HG02938 (cell line): ENCODE results near the gene JAM3.

ENCODE experiments used
- ATAC-seq: cut with Tn5 transposase; IDR thresholded peaks from one replicate; pipeline ENCODE4 v1.9.1; 2021; ENCODE audit warnings: mild to moderate bottlenecking, moderate library complexity; ENCODE audit not compliant: unreplicated experiment

JAM3 gene

DNA sequence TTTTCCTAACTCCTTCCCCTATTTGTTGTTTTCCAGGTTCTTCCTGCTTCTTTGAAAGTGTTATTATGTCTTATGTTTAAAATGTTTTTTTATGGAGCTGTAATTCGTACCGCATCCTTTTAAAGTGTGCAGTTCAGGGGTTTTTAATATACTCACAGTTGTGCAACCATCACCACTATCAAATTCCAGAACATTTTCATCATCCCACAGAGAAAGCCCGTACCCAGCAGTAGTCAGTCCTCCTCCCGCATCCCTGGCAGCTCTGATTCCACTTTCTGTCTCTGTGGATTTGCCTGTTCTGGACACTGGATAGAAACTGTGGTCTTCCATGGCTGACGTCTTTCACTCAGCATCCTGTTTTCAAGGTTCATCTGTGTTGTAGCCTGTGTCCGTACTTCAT lies 73.7 kb downstream of the JAM3 start:
- ATAC-seq: no peak

- no peak for ATAC-seq
These were observed 74.9 kb downstream of the JAM3 start for GRCh38 chr11:134143801-134144200.

GRCh38 chr11:134144744-134145143 lies 75.9 kb downstream of the JAM3 start:
- no peak for ATAC-seq

GRCh38 chr11:134145715-134146114 lies 76.8 kb downstream of the JAM3 start:
- no peak for ATAC-seq

GRCh38 chr11:134146598-134146997 lies 77.7 kb downstream of the JAM3 start:
- ATAC-seq: no peak

GRCh38 chr11:134149371-134149770 lies 80.5 kb downstream of the JAM3 start:
- ATAC-seq: no peak

- no peak for ATAC-seq
These were observed 81.5 kb downstream of the JAM3 start for GRCh38 chr11:134150195-134150903.

DNA sequence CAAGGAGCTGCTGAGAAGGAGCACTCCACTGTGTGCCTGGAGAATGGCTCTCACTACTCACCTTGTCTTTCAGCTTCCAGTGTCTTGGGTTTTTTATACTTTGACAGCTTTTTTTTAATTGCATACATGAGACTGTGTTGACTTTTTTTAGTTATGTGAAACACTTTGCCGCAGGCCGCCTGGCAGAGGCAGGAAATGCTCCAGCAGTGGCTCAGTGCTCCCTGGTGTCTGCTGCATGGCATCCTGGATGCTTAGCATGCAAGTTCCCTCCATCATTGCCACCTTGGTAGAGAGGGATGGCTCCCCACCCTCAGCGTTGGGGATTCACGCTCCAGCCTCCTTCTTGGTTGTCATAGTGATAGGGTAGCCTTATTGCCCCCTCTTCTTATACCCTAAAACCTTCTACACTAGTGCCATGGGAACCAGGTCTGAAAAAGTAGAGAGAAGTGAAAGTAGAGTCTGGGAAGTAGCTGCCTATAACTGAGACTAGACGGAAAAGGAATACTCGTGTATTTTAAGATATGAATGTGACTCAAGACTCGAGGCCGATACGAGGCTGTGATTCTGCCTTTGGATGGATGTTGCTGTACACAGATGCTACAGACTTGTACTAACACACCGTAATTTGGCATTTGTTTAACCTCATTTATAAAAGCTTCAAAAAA lies 82.3 kb downstream of the JAM3 start:
- ATAC-seq: no peak

DNA sequence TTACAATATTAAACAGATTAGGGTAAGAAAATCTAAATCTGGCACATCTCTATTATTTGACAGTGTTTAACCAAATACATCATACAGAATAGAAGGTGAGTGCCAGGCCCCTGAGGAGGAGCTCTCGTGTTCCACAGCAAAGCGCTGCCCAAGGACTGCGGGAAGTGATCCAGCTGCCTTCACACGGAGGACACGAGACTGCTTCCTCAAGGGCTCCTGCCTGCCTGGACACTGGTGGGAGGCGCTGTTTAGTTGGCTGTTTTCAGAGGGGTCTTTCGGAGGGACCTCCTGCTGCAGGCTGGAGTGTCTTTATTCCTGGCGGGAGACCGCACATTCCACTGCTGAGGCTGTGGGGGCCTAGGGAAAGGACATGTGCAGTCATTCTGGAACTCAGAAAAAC lies 83.8 kb downstream of the JAM3 start:
- ATAC-seq: no peak

DNA sequence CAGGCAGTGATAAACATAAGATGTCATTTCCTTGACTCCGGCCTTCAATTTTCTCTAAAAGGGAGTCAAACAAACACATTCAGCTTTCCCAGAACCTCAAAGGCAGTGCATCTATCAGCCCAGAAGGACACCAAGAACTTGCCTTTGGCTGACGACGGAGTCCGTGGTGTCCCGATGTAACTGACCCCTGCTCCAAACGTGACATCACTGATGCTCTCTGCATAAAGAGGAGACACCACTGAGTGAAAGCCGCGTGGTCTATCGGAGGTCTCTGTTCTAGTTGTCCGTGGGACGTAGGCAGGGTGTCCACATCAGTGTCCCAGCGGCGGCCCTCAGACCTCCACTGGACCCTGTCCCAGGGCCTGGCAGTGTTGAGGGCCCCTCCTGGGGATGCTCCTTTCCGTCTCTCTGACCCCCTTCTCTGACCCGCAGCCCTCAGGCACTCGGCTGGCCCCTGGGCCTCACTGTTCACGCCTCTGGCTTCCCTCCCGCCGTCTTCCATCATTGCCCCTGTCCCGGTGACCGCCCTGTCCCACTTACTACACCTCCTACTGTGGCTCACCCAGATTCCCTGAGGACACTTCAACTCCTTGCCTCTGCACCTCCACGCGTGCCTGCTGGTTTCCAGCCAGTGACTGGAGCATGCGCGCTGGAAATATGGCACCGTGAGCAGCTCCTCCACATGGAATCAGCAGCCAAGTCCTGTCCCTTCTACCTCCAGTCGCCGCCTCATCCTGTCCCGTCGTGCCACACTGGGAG lies 84.5 kb downstream of the JAM3 start:
- ATAC-seq: no peak

DNA sequence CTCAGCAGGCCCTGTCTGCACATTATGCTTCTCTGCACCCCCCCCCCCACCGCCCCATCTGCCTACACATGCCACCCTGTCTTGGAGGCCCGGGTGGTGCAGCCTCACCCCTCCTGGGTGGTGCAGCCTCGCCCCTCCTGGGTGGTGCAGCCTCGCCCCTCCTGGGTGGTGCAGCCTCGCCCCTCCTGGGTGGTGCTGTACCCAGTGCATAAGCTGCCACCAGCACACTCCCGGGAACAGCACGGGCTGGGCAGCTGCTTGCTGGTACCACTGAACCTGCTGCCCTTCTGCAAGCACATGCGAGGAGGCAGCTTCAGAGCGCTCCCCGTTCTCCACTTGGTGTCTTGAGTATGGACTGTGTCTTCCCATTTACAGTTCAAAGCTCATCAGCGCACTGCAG lies 85.6 kb downstream of the JAM3 start:
- no peak for ATAC-seq

DNA sequence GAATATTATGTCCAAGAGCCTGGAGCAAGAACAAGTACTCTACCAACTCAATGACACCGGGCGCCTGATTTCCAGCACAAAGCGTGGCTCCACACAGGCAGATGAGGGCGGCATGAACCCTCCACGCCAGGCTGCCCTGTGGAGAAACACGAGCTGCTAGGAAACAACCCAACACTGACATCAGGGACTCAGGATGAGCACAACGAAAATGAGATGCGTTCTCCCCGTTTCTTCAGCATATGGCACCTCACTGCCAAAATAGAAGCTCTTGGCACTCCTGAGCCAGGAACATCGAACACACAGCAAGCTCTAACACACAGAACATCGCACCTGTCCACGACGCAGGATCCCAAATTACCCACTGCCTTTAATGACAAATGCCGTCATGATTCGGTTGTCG lies 86.6 kb downstream of the JAM3 start:
- ATAC-seq: no peak

DNA sequence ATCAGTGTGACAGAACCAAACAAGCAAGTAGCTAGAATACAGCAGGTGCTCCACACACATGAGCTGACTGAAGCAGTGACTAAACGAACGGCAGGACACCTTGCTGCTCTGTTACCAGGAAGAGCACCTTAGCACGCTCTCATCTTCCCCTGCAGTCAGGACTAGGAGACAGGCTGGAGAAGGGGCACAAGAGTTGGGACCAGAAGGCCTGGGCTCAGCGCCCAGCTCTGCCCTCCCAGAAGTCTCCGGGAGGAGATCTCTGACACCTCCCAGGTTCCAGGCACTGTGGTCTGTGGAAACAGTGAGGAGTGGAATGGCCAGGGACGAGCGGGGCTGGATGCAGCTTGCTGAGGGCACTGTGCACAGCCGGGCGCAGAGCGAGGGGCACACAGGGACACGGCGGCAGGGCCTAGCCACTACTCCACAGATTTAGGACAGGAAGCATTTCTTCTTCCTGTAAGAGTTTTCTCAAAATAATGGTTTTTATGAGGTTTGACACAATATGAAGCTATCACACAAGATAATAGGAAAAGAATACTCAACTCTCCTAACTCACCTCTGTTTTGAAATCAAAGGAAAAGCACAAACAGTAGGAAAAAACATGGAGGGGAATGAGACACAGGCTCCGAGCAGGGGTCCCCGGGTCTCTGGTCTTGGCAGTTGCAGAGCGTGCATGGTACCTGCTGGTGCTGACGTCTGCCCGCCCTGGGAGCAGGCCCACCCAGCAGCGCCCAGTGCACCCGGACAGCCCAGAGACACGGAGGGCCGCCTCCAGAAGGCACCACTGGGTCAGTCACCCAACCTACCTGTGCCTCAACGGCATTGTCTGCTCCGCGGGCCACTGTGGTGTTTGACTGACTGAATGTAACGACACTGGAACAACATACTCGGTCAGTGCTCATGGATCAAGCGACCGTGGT lies 87.3 kb downstream of the JAM3 start:
- ATAC-seq: no peak

DNA sequence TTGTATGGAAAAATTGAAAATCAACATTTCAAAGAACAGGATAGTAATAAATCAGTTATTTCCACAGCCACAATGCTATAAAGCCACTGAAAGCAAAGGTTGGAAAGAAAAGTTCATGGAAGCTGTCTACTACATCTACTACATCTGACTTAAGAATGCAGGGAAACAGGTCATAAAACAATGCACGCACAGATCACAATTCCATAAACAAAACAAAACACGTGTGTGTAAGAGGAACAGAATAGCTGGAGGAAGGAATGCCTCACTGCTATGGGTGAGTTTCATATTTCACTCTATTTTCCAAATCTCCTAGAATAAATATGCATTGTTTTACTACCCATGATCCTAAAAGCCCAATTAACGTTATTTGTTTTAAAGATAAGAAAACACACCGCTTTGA lies 88.6 kb downstream of the JAM3 start:
- ATAC-seq: no peak

DNA sequence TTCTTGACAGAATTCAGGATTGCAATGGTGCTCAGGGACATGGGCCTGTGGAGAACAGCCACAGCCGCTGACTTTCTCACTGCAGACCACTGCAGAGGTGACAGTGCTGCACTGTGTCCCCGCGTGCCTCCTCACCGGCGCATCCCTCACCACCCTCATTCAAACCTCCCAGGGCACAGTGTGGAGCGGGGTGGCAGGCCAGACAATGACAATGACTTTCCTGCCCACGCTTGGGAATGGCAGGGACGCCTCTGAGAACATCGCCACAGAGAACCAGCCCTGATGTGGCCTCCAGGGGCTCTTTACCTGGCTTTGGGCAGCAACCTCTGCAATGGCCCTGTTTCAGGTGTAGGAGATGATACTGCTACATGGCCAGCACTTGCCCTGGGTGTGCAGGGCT lies 89.2 kb downstream of the JAM3 start:
- ATAC-seq: no peak

- ATAC-seq: no peak
These were observed 90.8 kb downstream of the JAM3 start for GRCh38 chr11:134159652-134160051.

GRCh38 chr11:134164490-134165370 lies 95.9 kb downstream of the JAM3 start:
- ATAC-seq: no peak

DNA sequence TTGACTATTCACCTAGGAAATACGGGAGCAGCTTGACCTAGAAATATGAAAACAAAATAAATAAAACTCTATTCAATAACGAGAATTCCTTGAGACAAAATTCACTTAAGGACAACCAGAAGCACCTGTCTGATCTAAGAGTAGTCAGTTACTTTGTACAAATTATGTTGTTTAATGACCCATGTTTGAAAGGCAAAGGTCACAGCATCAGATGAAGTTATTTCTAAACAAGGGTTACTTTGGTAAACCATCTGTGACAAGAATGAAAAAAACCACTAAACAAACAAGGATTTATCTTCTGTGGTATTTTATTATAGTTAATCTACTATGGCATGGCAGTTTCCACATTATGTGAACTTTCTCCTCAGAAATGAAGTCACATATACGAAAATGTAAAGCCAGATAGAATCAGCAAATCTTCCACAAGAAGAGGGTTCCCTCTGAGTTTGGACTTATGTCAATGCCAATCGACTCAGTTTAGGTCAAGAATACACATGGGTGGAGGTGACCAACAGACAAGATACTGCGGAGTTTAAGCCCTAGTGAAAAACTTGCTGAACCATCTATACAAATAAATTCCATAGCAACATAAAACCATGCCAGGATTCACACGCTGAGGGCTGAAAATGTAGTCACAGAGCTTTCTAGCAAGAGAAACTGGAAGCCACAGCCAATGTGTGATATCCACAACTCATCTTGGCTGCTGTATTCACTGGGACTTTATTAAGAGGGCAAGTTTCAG lies 101.5 kb downstream of the JAM3 start:
- ATAC-seq: no peak

- ATAC-seq: no peak
These were observed 102.0 kb downstream of the JAM3 start for GRCh38 chr11:134170919-134171281.
